Measurements from ENCODE around the gene CCDC40. TPM values are rescaled to one million over a fixed set of nuclear protein-coding genes. Genes with fewer than 3 reads are reported as not detected.

Gene CCDC40
- total RNA-seq, 1 donor from 2014 or later = 2.6 TPM

- DNase-seq (ENCODE audit: extremely low read depth, low read depth, low spot score) = no peak
Measured at GRCh38 chr17:80110447-80110812, 74.0 kb downstream of the CCDC40 start.

GRCh38 chr17:80110927-80111701 lies 74.7 kb downstream of the CCDC40 start:
- no peak for DNase-seq (ENCODE audit: extremely low read depth, low read depth, low spot score)

DNA sequence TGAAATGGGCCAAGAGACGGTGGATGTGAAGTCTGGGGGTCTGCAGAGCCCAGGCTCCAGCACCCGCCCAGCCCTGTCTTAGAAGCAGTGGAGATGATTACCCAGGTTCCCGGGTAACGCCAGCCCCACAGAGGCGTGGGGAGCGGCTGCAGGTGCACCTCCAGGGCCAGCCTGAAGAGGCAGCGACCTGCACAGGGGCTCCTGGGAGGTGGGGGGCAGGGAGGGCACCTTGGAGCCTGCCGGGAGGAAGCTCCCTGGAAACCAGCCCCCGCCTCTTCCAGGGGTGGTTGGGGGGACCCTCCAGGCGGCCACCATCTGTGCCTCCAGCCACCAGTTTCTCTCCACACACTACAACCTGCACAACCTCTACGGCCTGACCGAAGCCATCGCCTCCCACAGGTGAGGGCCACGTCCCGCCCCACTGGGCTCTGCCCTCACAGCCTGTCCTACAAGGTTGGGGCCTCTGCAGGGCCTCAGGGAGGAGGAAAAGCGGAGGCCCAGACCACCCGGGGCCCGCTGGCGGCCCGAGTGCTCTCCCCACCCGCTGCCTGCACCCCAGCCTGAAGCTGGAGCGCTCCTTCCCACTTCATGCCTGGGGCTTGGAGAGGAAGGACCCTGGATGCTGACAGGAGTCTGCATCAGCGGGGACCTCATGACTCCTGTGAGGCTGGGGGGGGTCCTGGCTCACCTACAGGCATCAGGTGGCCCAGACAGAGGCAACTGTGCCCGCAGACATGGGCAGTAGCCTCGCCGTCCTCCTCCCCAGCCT lies 75.4 kb downstream of the CCDC40 start:
- no peak for DNase-seq (ENCODE audit: extremely low read depth, low read depth, low spot score)

- no peak for DNase-seq (ENCODE audit: extremely low read depth, low read depth, low spot score)
Measured at GRCh38 chr17:80112471-80113032, 76.1 kb downstream of the CCDC40 start.

- no peak for DNase-seq (ENCODE audit: extremely low read depth, low read depth, low spot score)
Measured at GRCh38 chr17:80113033-80113484, 76.6 kb downstream of the CCDC40 start.

DNA sequence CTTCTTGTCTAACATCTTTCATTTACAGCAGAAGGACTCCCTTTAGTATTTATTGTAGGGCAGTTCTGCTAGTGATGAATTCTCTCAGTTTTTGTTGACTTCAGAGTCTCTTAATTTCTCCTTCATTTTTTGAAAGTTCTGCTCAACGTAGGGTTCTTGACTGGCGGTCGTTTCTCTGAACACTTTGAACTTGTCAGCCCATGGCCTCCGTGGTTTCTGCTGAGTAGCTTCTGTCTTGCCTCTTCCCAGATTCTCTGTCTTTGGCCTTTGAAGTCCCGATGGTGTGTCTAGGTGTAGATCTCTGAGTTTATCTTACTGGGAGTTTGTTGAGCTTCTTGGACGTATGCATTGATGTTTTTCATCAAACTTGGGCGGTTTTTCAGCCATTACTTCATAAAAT lies 78.3 kb downstream of the CCDC40 start:
- no peak for DNase-seq (ENCODE audit: extremely low read depth, low read depth, low spot score)

DNA sequence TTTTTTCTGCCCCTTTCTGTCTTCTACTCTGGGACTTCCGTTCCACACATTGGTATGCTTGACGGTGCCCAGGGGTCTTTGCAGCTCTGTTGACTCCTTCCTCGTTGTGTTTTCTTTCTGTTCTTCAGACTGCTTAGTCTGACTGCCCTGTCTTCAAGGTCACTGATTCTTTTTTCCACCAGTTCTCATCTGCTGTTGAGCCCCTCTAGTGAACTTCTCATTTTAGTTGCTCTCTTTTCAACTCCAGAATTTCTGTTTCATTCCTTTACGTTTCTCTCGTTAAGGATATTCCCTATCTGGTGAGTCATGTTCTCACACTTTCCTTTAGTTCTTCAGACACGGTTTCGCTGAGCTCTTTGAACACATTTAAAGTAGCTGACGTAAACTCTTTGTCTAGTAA lies 78.7 kb downstream of the CCDC40 start:
- DNase-seq (ENCODE audit: extremely low read depth, low read depth, low spot score) = no peak

GRCh38 chr17:80116276-80116920 lies 80.0 kb downstream of the CCDC40 start:
- DNase-seq (ENCODE audit: extremely low read depth, low read depth, low spot score) = no peak

GRCh38 chr17:80116921-80117380 lies 80.5 kb downstream of the CCDC40 start:
- DNase-seq (ENCODE audit: extremely low read depth, low read depth, low spot score) = no peak

GRCh38 chr17:80117491-80118401 lies 81.3 kb downstream of the CCDC40 start:
- no peak for DNase-seq (ENCODE audit: extremely low read depth, low read depth, low spot score)

- no peak for DNase-seq (ENCODE audit: extremely low read depth, low read depth, low spot score)
Measured at GRCh38 chr17:80118601-80119270, 82.3 kb downstream of the CCDC40 start.

- DNase-seq (ENCODE audit: extremely low read depth, low read depth, low spot score) = no peak
Measured at GRCh38 chr17:80119271-80119791, 82.9 kb downstream of the CCDC40 start.

DNA sequence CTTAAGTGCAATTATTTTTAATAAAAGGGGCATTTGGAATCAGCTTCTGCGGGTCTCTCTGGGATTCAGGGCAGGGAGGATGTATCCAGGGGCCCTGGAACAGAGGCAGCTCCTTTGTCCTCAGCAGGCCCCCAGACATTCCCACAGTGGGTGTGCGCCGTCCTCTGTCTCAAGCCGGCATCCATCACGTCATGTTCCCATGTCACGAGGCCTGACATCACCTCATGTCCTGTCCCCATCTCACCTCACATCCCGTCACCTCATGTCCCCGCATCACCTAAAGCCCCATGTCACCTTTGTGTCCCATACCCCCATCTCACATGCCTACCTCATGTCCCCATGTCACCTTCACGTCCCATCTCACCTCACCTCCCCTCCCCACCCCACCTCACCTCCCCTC lies 83.4 kb downstream of the CCDC40 start:
- DNase-seq (ENCODE audit: extremely low read depth, low read depth, low spot score) = no peak

GRCh38 chr17:80122026-80122575 lies 85.7 kb downstream of the CCDC40 start:
- no peak for DNase-seq (ENCODE audit: extremely low read depth, low read depth, low spot score)

GRCh38 chr17:80122926-80123505 lies 86.6 kb downstream of the CCDC40 start:
- DNase-seq (ENCODE audit: extremely low read depth, low read depth, low spot score) = no peak

- no peak for DNase-seq (ENCODE audit: extremely low read depth, low read depth, low spot score)
Measured at GRCh38 chr17:80123791-80124190, 87.3 kb downstream of the CCDC40 start.

- DNase-seq (ENCODE audit: extremely low read depth, low read depth, low spot score) = no peak
Measured at GRCh38 chr17:80124351-80124981, 88.0 kb downstream of the CCDC40 start.

Measured in glomerular endothelial cell (primary cell).